Measurements from ENCODE around the gene TRMT112.

DNA sequence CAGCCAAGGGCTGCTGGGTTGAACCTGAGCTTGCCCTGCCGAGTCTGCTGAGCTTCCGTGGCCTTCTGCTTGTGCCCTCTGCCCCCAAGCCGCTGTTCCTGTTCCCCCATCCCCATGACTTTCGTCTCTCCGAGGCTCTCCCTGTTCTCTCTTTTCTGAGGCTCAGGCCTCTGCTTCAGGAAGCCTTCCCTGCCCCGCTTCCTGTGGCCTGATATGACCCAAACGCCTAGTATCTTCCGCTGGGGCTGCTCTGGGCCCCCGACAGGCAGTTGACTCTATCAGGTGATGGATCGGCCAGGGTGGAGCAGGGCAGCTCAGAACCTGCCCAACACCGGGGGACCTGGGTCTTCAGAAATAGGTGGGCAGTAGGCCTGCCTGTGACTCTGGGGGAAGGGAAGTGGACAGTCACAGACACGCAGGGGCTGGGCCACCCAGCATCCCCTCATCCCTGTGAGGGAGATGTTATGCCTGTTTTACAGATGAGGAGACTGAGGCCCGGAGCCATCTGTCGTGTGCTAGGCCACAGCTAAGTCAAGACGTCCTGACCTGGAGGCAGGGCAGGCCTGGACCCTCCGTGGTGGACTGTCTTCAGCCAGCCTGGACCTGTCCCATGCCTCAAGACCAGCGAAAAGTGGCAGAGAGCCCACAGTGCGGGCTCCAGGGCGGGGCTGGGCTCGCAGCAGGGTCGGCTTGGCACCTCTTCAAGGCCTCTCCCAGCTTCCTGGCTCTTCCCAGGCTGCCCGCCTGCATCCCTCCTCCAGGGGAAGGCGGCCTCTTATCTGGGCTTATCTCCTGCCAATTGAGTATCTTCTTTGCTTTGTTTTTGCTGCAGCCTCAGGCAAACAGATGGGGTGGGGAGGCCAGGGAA lies 49.1 kb downstream of the TRMT112 start:
- TF ChIP-seq SRF (IDR thresholded peaks at IDR 0.05; ENCODE audit: low read depth in 2 of 2, low read length in 2 of 2) = no peak
- TF ChIP-seq, protein P1, sequence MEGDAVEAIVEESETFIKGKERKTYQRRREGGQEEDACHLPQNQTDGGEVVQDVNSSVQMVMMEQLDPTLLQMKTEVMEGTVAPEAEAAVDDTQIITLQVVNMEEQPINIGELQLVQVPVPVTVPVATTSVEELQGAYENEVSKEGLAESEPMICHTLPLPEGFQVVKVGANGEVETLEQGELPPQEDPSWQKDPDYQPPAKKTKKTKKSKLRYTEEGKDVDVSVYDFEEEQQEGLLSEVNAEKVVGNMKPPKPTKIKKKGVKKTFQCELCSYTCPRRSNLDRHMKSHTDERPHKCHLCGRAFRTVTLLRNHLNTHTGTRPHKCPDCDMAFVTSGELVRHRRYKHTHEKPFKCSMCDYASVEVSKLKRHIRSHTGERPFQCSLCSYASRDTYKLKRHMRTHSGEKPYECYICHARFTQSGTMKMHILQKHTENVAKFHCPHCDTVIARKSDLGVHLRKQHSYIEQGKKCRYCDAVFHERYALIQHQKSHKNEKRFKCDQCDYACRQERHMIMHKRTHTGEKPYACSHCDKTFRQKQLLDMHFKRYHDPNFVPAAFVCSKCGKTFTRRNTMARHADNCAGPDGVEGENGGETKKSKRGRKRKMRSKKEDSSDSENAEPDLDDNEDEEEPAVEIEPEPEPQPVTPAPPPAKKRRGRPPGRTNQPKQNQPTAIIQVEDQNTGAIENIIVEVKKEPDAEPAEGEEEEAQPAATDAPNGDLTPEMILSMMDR (IDR thresholded peaks at IDR 0.05 in 2 of 3, conservative IDR thresholded peaks at IDR 0.05 in 1 of 3; ENCODE audit: control insufficient read depth in 2 of 3, extremely low read depth in 1 of 3, insufficient read depth in 1 of 3, low read depth in 3 of 3, low read length in 3 of 3) = no peak
- TF ChIP-seq LARP7 (IDR thresholded peaks at IDR 0.05) = no peak
- TF ChIP-seq EZH2 (IDR thresholded peaks at IDR 0.05; ENCODE audit: borderline replicate concordance, control insufficient read depth, low read depth, low read length) = no peak
- no peak for TF ChIP-seq PAX5 (IDR thresholded peaks at IDR 0.05; ENCODE audit: borderline replicate concordance, low read depth, low read length)
- 0 out of 2 replicates have a peak, but pooled peaks have one; percentile 17 for TF ChIP-seq POLR2AphosphoS5 (IDR thresholded peaks at IDR 0.05; ENCODE audit: low read length)
- no peak for TF ChIP-seq NR2C2 (IDR thresholded peaks at IDR 0.05; ENCODE audit: borderline replicate concordance, control insufficient read depth, insufficient read length, low read depth)
- TF ChIP-seq FOXM1 (IDR thresholded peaks at IDR 0.05; ENCODE audit: low read depth, low read length) = no peak
- no peak for TF ChIP-seq SPI1 (IDR thresholded peaks at IDR 0.05; ENCODE audit: borderline replicate concordance, insufficient read depth, low read depth, low read length)
- TF ChIP-seq, protein P2, sequence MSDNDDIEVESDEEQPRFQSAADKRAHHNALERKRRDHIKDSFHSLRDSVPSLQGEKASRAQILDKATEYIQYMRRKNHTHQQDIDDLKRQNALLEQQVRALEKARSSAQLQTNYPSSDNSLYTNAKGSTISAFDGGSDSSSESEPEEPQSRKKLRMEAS (IDR thresholded peaks at IDR 0.05; ENCODE audit: low read depth, low read length) = no peak
- no peak for TF ChIP-seq SMARCA5 (IDR thresholded peaks at IDR 0.05)
- TF ChIP-seq ESRRA (IDR thresholded peaks at IDR 0.05; ENCODE audit: low read length) = no peak

Measured in GM12878 (cell line).